GM23248 (cell line): Measurements from ENCODE around the gene KRT79. TPM values are rescaled to one million over a fixed set of nuclear protein-coding genes. Genes with fewer than 3 reads are reported as not detected.

ENCODE experiments used
- DNase-seq: peaks from one replicate; pipeline ENCODE4 v3.0.0-alpha.2; 2015
- H2AFZ ChIP-seq: fragments of 200-600 bp; sonication (generic); 2 replicates; pipeline ENCODE4 v1.6.1; 2016; ENCODE audit warnings: antibody characterized with exemption
- H3F3A ChIP-seq: fragments of 200-600 bp; sonication (generic); 2 replicates; pipeline ENCODE4 v1.6.1; 2016; ENCODE audit warnings: mild to moderate bottlenecking, antibody characterized with exemption, mixed run types; ENCODE audit not compliant: insufficient read depth
- H3K27ac ChIP-seq: fragments of 200-600 bp; sonication (generic); 2 replicates; pipeline ENCODE4 v1.5.1; 2016; ENCODE audit warnings: mild to moderate bottlenecking
- H3K27me3 ChIP-seq: fragments of 200-600 bp; sonication (generic); replicated peaks from 2 replicates; pipeline ENCODE4 v1.6.1; 2016; ENCODE audit warnings: mild to moderate bottlenecking; ENCODE audit not compliant: insufficient read depth
- H3K36me3 ChIP-seq: fragments of 200-600 bp; sonication (generic); 2 replicates; pipeline ENCODE4 v1.6.1; 2016; ENCODE audit warnings: low read depth, mild to moderate bottlenecking
- H3K4me1 ChIP-seq: fragments of 200-600 bp; sonication (generic); 2 replicates; pipeline ENCODE4 v1.6.1; 2016; ENCODE audit warnings: mild to moderate bottlenecking; ENCODE audit not compliant: insufficient read depth
- H3K4me2 ChIP-seq: fragments of 200-600 bp; sonication (generic); one replicate; pipeline ENCODE4 v1.6.1; 2016; ENCODE audit warnings: mild to moderate bottlenecking; ENCODE audit not compliant: unreplicated experiment
- H3K4me3 ChIP-seq: fragments of 200-600 bp; sonication (generic); 2 replicates; pipeline ENCODE4 v1.5.1; 2016; ENCODE audit warnings: mild to moderate bottlenecking
- H3K79me2 ChIP-seq: fragments of 200-600 bp; sonication (generic); 2 replicates; pipeline ENCODE4 v1.6.1; 2016; ENCODE audit warnings: mild to moderate bottlenecking; ENCODE audit not compliant: insufficient read depth
- H3K9ac ChIP-seq: fragments of 200-600 bp; sonication (generic); 2 replicates; pipeline ENCODE4 v1.6.1; 2016; ENCODE audit warnings: mild to moderate bottlenecking
- H3K9me2 ChIP-seq: fragments of 200-600 bp; sonication (generic); 2 replicates; pipeline ENCODE4 v1.6.1; 2016; ENCODE audit warnings: mixed run types, mild to moderate bottlenecking, moderate library complexity; ENCODE audit not compliant: insufficient read depth
- H3K9me3 ChIP-seq: fragments of 200-600 bp; sonication (generic); one replicate; pipeline ENCODE4 v1.6.1; 2017; ENCODE audit warnings: low read depth
- H4K20me1 ChIP-seq: fragments of 200-600 bp; sonication (generic); 2 replicates; pipeline ENCODE4 v1.6.0; 2016; ENCODE audit not compliant: insufficient read depth
- EZH2 ChIP-seq: fragments of 200-600 bp; sonication (generic); IDR thresholded peaks from 2 replicates; pipeline ENCODE4 v1.6.1; 2018; ENCODE audit warnings: antibody characterized with exemption, mild to moderate bottlenecking; ENCODE audit not compliant: insufficient read depth, poor library complexity, severe bottlenecking
- EZH2phosphoT487 ChIP-seq: fragments of 200-600 bp; sonication (generic); IDR thresholded peaks from 2 replicates; pipeline ENCODE4 v1.6.1; 2018; ENCODE audit warnings: antibody characterized with exemption, moderate library complexity, mild to moderate bottlenecking, low read depth; ENCODE audit not compliant: insufficient read depth
- WGBS, 2 experiments: methylation state at CpG; one replicate each; pipeline ENCODE4 v1.1.6; 2015 to 2017; ENCODE audit warnings: low lambda C conversion rate in 2 of 2, low coverage in 1 of 2; ENCODE audit errors: missing lambda C conversion rate in 2 of 2; 5-methylcytosine and 5-hydroxymethylcytosine counted together
- in situ Hi-C: fragments of 300-500 bp; cut with MboI; formaldehyde crosslinking; loops from 2 replicates; pipeline ENCODE4 v1.15.0; 2020
- polyA plus RNA-seq: library from polyadenylated mRNA; unstranded; fragments of >200 nt; fragmentation: Nextera tagmentation; extraction: Ambion mirVana; gene quantifications from 2 replicates; pipeline ENCODE4 v1.2.1, GENCODE V29; 2016
- total RNA-seq: library from RNA; depleted of rRNA; stranded (reverse); fragments of >200 nt; shearing (Covaris generic); gene quantifications from 2 replicates; pipeline ENCODE4 v1.2.3, GENCODE V29; 2014

Gene KRT79
- total and polyA plus RNA-seq, 2 experiments from 2014 or later, result 0.15 TPM; not detected in 1

DNA sequence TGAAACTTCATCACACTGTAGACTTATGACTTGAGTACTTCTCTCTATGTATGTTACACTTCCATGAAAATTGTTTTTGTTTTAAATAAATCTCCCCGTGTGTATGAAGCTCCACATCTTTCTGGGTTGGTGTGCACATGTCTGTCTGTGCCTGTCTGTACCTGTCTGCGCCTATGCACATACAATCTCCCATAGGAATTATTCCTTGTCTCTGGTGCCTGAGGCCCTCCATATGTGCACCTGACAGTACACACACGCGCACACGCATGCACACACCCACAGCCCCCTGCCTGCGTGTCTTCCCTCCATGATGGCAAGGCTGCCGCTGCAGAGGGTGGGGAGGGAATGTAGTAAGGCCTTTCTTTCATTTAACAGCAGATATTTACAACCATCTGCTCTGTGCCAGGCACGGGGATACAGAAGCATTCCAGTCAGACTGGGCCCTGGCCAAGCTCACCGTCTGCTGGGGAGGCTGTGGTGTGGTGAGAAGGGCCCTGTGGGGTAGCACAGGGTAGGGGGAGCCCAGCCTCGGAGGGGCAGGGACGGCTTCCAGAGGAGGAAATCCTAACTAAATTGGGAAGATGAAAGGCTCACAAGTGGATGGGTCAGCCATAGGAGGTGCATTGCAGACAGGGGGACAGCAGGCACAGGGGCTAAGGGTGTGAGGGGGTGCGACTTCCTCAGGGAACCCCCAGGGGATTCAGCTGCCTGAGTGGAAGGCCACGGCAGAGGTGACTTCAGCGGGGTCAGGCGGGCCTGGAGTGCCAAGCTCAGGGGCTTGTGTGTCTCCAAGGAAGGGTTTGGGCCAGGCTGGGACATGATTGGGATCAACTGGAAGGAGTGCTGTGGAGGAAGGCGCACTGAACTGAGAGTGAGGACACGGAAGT lies 44.6 kb upstream of the KRT79 start:
- 63 to 69% methylated on average over 17 of the region's 17 CpGs for WGBS, 2 experiments
- Histone ChIP-seq H3K9me3 (no peaks in the 10 kb centered on the region), H3K36me3 (no peaks in the 10 kb centered on the region), H2AFZ (peak overlapping the region; percentile 67), H3K4me1 (peaks cover 11% of the 10 kb centered on the region), H3K9ac (peak overlapping the region; percentile 60), H3K4me3 (0 out of 2 replicates have a peak overlapping the region, but pooled peaks have one; percentile 39), H4K20me1 (no peaks in the 10 kb centered on the region), H3K4me2 (peak overlapping the region; percentile 57), H3K9me2 (no peaks in the 10 kb centered on the region), H3K27ac (no peak overlapping the region), H3K79me2 (no peaks in the 10 kb centered on the region), H3K27me3 (no peaks in the 10 kb centered on the region), H3F3A (peaks cover 10% of the 10 kb centered on the region; the same call in 1 of the 2 replicates)
- DNase-seq, result no peak
- TF ChIP-seq EZH2 (no peak), EZH2phosphoT487 (no peak)
- in situ Hi-C loops, result loop anchor here (10.0 kb wide), 1 partner anchor 724 kb away; no protein-coding TSS in a partner anchor

- 85 to 95% methylated on average over 3 of the region's 3 CpGs for WGBS, 2 experiments
- Histone ChIP-seq H3K9me2 (no peaks in the 10 kb centered on the region), H3K4me2 (no peak overlapping the region), H3K27me3 (no peaks in the 10 kb centered on the region), H3K27ac (no peak overlapping the region), H3K9ac (no peak overlapping the region), H2AFZ (no peak overlapping the region), H3K36me3 (no peaks in the 10 kb centered on the region), H3K79me2 (no peaks in the 10 kb centered on the region), H3K4me3 (no peak overlapping the region), H3F3A (peaks cover 17% of the 10 kb centered on the region), H3K9me3 (no peaks in the 10 kb centered on the region), H4K20me1 (no peaks in the 10 kb centered on the region), H3K4me1 (peaks cover 20% of the 10 kb centered on the region)
- TF ChIP-seq EZH2, result no peak
- TF ChIP-seq EZH2phosphoT487, result no peak
- no peak for DNase-seq
- in situ Hi-C loops, result loop anchor here (10.0 kb wide), 1 partner anchor 722 kb away; no protein-coding TSS in a partner anchor
These were observed 43.1 kb upstream of the KRT79 start for GRCh38 chr12:52877242-52877641.

DNA sequence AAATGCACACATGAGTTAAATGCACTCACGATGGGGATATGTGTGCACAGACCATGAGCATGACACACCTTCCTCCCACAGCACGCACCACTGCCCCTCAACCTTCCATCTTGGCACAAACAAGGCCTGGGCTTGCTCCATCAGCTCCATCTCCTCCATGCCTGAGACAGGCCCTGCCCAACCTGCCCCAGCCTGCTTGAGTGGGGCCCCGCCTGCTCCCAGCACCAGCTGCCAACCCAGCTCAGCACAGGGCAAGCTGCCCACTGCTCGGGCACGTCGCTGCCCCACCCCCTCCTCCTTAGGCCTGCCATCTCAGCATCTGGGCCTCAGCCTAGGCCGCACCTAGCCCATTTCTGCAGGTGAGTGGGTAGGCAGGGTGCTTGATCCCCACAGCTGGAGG lies 42.3 kb upstream of the KRT79 start:
- no peak overlapping the region for H3K9ac ChIP-seq
- no peak for TF ChIP-seq EZH2
- TF ChIP-seq EZH2phosphoT487, result no peak
- H3K27ac ChIP-seq, result no peak overlapping the region
- H3K36me3 ChIP-seq, result no peaks in the 10 kb centered on the region
- no peak overlapping the region for H3K4me2 ChIP-seq
- no peaks in the 10 kb centered on the region for H3K27me3 ChIP-seq
- no peak overlapping the region for H3K4me3 ChIP-seq
- no peak for DNase-seq
- H2AFZ ChIP-seq, result no peak overlapping the region
- H3K9me3 ChIP-seq, result no peaks in the 10 kb centered on the region
- H3K79me2 ChIP-seq, result no peaks in the 10 kb centered on the region
- H4K20me1 ChIP-seq, result no peaks in the 10 kb centered on the region
- WGBS, 2 experiments, result 71 to 75% methylated on average over 6 to 7 of the region's 7 CpGs
- in situ Hi-C loops, result loop anchor here (10.0 kb wide), 1 partner anchor 722 kb away; no protein-coding TSS in a partner anchor
- no peaks in the 10 kb centered on the region for H3K9me2 ChIP-seq
- peaks cover 28% of the 10 kb centered on the region for H3K4me1 ChIP-seq
- peaks cover 26% of the 10 kb centered on the region for H3F3A ChIP-seq

GRCh38 chr12:52874573-52875435 lies 40.7 kb upstream of the KRT79 start:
- Histone ChIP-seq H3K27me3 (no peaks in the 10 kb centered on the region), H3K9me2 (no peaks in the 10 kb centered on the region), H3K27ac (peak overlapping the region; percentile 74), H3F3A (peaks cover 26% of the 10 kb centered on the region), H2AFZ (0 out of 2 replicates have a peak overlapping the region, but pooled peaks have one; percentile 32), H3K4me3 (peak overlapping the region; percentile 29), H3K9me3 (no peaks in the 10 kb centered on the region), H3K36me3 (no peaks in the 10 kb centered on the region), H3K4me2 (peak overlapping the region; percentile 56), H3K9ac (peak overlapping the region; percentile 89), H4K20me1 (no peaks in the 10 kb centered on the region), H3K79me2 (no peaks in the 10 kb centered on the region), H3K4me1 (peaks cover 41% of the 10 kb centered on the region)
- 74 to 77% methylated on average over 10 of the region's 10 CpGs for WGBS, 2 experiments
- in situ Hi-C loops, result loop anchor here (10.0 kb wide), 1 partner anchor 720 kb away; no protein-coding TSS in a partner anchor
- peak; percentile 65 for DNase-seq
- TF ChIP-seq EZH2phosphoT487, result no peak
- TF ChIP-seq EZH2, result no peak
